ENCODE measurements around the gene PPP1R13B. TPM values are rescaled to one million over a fixed set of nuclear protein-coding genes. Genes with fewer than 3 reads are reported as not detected.

Gene PPP1R13B
- total RNA-seq, 1 donor from 2014 or later = 10.1 TPM

- Mint-ChIP-seq H3K36me3 (ENCODE audit: low read depth) (no peaks in the 10 kb centered on the region), H3K27ac (ENCODE audit: unreplicated experiment) (no peak overlapping the region), H3K4me3 (ENCODE audit: unreplicated experiment) (no peak overlapping the region), H3K4me1 (ENCODE audit: low read depth) (peaks cover 2% of the 10 kb centered on the region), H3K27me3 (ENCODE audit: low read depth) (peaks cover 6% of the 10 kb centered on the region), H3K9me3 (ENCODE audit: low read depth) (no peaks in the 10 kb centered on the region)
- TF ChIP-seq CTCF (IDR thresholded peaks at IDR 0.05) = no peak
- DNase-seq (ENCODE audit: low spot score) = no peak
These were observed 8.7 kb upstream of the PPP1R13B start for GRCh38 chr14:103856105-103856504.

- H3K9me3 Mint-ChIP-seq (ENCODE audit: low read depth) = no peaks in the 10 kb centered on the region
- H3K27ac Mint-ChIP-seq (ENCODE audit: unreplicated experiment) = no peak overlapping the region
- no peak for TF ChIP-seq CTCF (IDR thresholded peaks at IDR 0.05)
- no peak overlapping the region for H3K4me3 Mint-ChIP-seq (ENCODE audit: unreplicated experiment)
- H3K36me3 Mint-ChIP-seq (ENCODE audit: low read depth) = no peaks in the 10 kb centered on the region
- DNase-seq (ENCODE audit: low spot score) = no peak
- peaks cover 2% of the 10 kb centered on the region for H3K4me1 Mint-ChIP-seq (ENCODE audit: low read depth)
- peaks cover 6% of the 10 kb centered on the region for H3K27me3 Mint-ChIP-seq (ENCODE audit: low read depth)
These were observed 8.3 kb upstream of the PPP1R13B start for GRCh38 chr14:103855734-103856095.

- Mint-ChIP-seq H3K27ac (ENCODE audit: unreplicated experiment) (peak overlapping the region; percentile 36), H3K27me3 (ENCODE audit: low read depth) (peaks cover 5% of the 10 kb centered on the region), H3K36me3 (ENCODE audit: low read depth) (no peaks in the 10 kb centered on the region), H3K4me3 (ENCODE audit: unreplicated experiment) (no peak overlapping the region), H3K4me1 (ENCODE audit: low read depth) (peaks cover 2% of the 10 kb centered on the region), H3K9me3 (ENCODE audit: low read depth) (no peaks in the 10 kb centered on the region)
- DNase-seq (ENCODE audit: low spot score) = peak; percentile 52
- no peak for TF ChIP-seq CTCF (IDR thresholded peaks at IDR 0.05)
These were observed 7.7 kb upstream of the PPP1R13B start for GRCh38 chr14:103854822-103855733.

GRCh38 chr14:103854017-103854808, 6.8 kb upstream of the PPP1R13B start:
- DNase-seq (ENCODE audit: low spot score) = peak; percentile 57
- Mint-ChIP-seq H3K4me3 (ENCODE audit: unreplicated experiment) (no peak overlapping the region), H3K4me1 (ENCODE audit: low read depth) (peaks cover 2% of the 10 kb centered on the region), H3K36me3 (ENCODE audit: low read depth) (no peaks in the 10 kb centered on the region), H3K27ac (ENCODE audit: unreplicated experiment) (no peak overlapping the region), H3K27me3 (ENCODE audit: low read depth) (no peaks in the 10 kb centered on the region), H3K9me3 (ENCODE audit: low read depth) (no peaks in the 10 kb centered on the region)
- TF ChIP-seq CTCF (IDR thresholded peaks at IDR 0.05) = no peak

- no peak for TF ChIP-seq CTCF (IDR thresholded peaks at IDR 0.05)
- Mint-ChIP-seq H3K27me3 (ENCODE audit: low read depth) (peaks cover 5% of the 10 kb centered on the region), H3K4me3 (ENCODE audit: unreplicated experiment) (peak overlapping the region; percentile 63), H3K27ac (ENCODE audit: unreplicated experiment) (no peak overlapping the region), H3K9me3 (ENCODE audit: low read depth) (no peaks in the 10 kb centered on the region), H3K4me1 (ENCODE audit: low read depth) (peaks cover 9% of the 10 kb centered on the region), H3K36me3 (ENCODE audit: low read depth) (no peaks in the 10 kb centered on the region)
- peak; percentile 68 for DNase-seq (ENCODE audit: low spot score)
These were observed 1.9 kb upstream of the PPP1R13B start for GRCh38 chr14:103849151-103849886.
